DOHH2 (cell line): ENCODE data around the gene PLXNA3.

Source experiments
- EZH2phosphoT487 ChIP-seq: fragments of 200-600 bp; sonication (generic); IDR thresholded peaks from 2 replicates; pipeline ENCODE4 v1.6.1; 2017; ENCODE audit warnings: borderline replicate concordance, mild to moderate bottlenecking, antibody characterized with exemption, low read length, moderate library complexity, mixed read lengths
- TF ChIP-seq, protein P1 (sequence below): fragments of 200-600 bp; sonication (generic); IDR thresholded peaks from one replicate; pipeline ENCODE4 v1.5.1; 2014; ENCODE audit warnings: antibody characterized with exemption, mild to moderate bottlenecking, low read depth, low read length; ENCODE audit not compliant: poor library complexity, severe bottlenecking

DNA sequence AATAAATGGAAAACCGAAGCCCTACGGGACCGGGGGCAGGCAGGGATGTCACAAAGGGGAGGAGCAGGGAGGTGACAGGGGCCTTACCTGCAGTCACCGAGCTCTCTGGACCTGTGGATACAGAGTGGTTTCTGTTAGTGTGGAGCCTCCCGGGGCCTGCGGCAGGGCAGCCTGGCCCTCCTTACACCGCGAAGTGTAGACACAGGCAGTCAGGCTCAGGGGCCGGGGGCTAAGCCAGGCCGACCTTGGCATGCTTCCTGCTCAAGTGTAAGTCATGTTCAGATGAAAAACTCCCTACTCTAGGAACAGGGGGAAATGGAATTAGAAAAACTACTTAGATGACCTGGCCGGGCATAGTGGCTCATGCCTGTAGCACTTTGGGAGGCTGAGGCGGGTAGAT is 53.7 kb downstream of the PLXNA3 start:
- TF ChIP-seq, protein P1, sequence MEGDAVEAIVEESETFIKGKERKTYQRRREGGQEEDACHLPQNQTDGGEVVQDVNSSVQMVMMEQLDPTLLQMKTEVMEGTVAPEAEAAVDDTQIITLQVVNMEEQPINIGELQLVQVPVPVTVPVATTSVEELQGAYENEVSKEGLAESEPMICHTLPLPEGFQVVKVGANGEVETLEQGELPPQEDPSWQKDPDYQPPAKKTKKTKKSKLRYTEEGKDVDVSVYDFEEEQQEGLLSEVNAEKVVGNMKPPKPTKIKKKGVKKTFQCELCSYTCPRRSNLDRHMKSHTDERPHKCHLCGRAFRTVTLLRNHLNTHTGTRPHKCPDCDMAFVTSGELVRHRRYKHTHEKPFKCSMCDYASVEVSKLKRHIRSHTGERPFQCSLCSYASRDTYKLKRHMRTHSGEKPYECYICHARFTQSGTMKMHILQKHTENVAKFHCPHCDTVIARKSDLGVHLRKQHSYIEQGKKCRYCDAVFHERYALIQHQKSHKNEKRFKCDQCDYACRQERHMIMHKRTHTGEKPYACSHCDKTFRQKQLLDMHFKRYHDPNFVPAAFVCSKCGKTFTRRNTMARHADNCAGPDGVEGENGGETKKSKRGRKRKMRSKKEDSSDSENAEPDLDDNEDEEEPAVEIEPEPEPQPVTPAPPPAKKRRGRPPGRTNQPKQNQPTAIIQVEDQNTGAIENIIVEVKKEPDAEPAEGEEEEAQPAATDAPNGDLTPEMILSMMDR = no peak
- no peak for TF ChIP-seq EZH2phosphoT487
